Measurements from ENCODE around the gene PLCB4. TPM values are rescaled to one million over a fixed set of nuclear protein-coding genes. Genes with fewer than 3 reads are reported as not detected.

Gene PLCB4
- total RNA-seq, 6 experiments from 2014 or later, result 71.8 to 95.7 (median 79.1) TPM

- peaks cover 71% of the 10 kb centered on the region for H3K4me1 Mint-ChIP-seq (ENCODE audit: low read depth)
- H3K4me3 Mint-ChIP-seq, result 0 out of 2 replicates have a peak overlapping the region, but pooled peaks have one; percentile 32
- TF ChIP-seq CTCF (IDR thresholded peaks at IDR 0.05), result no peak
Measured at GRCh38 chr20:9286501-9287461, 217.9 kb downstream of the PLCB4 start.

GRCh38 chr20:9287826-9288225, 218.9 kb downstream of the PLCB4 start:
- peaks cover 71% of the 10 kb centered on the region for H3K4me1 Mint-ChIP-seq (ENCODE audit: low read depth)

More at GRCh38 chr20:9286501-9287461, 217.9 kb downstream of the PLCB4 start:
- DNase-seq, result peak; percentile 25
- Mint-ChIP-seq H3K27me3 (ENCODE audit: insufficient read depth) (peaks cover 5% of the 10 kb centered on the region; the same call in 1 of the 2 replicates), H3K27ac (peak overlapping the region; percentile 14; the same call in 1 of the 2 replicates), H3K9me3 (no peaks in the 10 kb centered on the region), H3K36me3 (ENCODE audit: low read depth) (peaks cover 20% of the 10 kb centered on the region)

GRCh38 chr20:9290331-9290730, 221.4 kb downstream of the PLCB4 start:
- Mint-ChIP-seq H3K27ac (no peak overlapping the region), H3K4me3 (no peak overlapping the region), H3K9me3 (no peaks in the 10 kb centered on the region), H3K4me1 (ENCODE audit: low read depth) (peaks cover 81% of the 10 kb centered on the region), H3K36me3 (ENCODE audit: low read depth) (peaks cover 10% of the 10 kb centered on the region), H3K27me3 (ENCODE audit: insufficient read depth) (peaks cover 9% of the 10 kb centered on the region)
- no peak for DNase-seq
- no peak for TF ChIP-seq CTCF (IDR thresholded peaks at IDR 0.05)

More at GRCh38 chr20:9287826-9288225, 218.9 kb downstream of the PLCB4 start:
- TF ChIP-seq CTCF (IDR thresholded peaks at IDR 0.05), result no peak
- Mint-ChIP-seq H3K4me3 (no peak overlapping the region), H3K27ac (no peak overlapping the region), H3K27me3 (ENCODE audit: insufficient read depth) (peaks cover 5% of the 10 kb centered on the region; the same call in 1 of the 2 replicates), H3K9me3 (no peaks in the 10 kb centered on the region), H3K36me3 (ENCODE audit: low read depth) (peaks cover 20% of the 10 kb centered on the region)
- no peak for DNase-seq

GRCh38 chr20:9293145-9293544, 224.3 kb downstream of the PLCB4 start:
- H3K27ac Mint-ChIP-seq, result peak overlapping the region; percentile 56; the same call in 1 of the 2 replicates
- DNase-seq, result no peak
- no peak overlapping the region for H3K4me3 Mint-ChIP-seq
- H3K4me1 Mint-ChIP-seq (ENCODE audit: low read depth), result peaks cover 55% of the 10 kb centered on the region
- TF ChIP-seq CTCF (IDR thresholded peaks at IDR 0.05), result no peak
- H3K27me3 Mint-ChIP-seq (ENCODE audit: insufficient read depth), result peaks cover 7% of the 10 kb centered on the region
- no peaks in the 10 kb centered on the region for H3K9me3 Mint-ChIP-seq
- peaks cover 15% of the 10 kb centered on the region for H3K36me3 Mint-ChIP-seq (ENCODE audit: low read depth)

- Mint-ChIP-seq H3K4me3 (peak overlapping the region; percentile 4; the same call in 1 of the 2 replicates), H3K27ac (peak overlapping the region; percentile 36), H3K9me3 (no peaks in the 10 kb centered on the region), H3K4me1 (ENCODE audit: low read depth) (peaks cover 55% of the 10 kb centered on the region), H3K36me3 (ENCODE audit: low read depth) (0 out of 2 replicates have a peak, but pooled peaks cover 6% of the 10 kb centered on the region), H3K27me3 (ENCODE audit: insufficient read depth) (peaks cover 5% of the 10 kb centered on the region)
- no peak for TF ChIP-seq CTCF (IDR thresholded peaks at IDR 0.05)
- DNase-seq, result peak; percentile 43
Measured at GRCh38 chr20:9294041-9294440, 225.2 kb downstream of the PLCB4 start.

Measured in HFFc6 (cell line).